ENCODE results near the gene DCST1. TPM values are rescaled to one million over a fixed set of nuclear protein-coding genes. Genes with fewer than 3 reads are reported as not detected.
A peak's percentile ranks its signal among the peaks of the same experiment; 100 is the strongest.

DCST1 gene
- total and polyA plus RNA-seq, 12 donors, result not detected

DNA sequence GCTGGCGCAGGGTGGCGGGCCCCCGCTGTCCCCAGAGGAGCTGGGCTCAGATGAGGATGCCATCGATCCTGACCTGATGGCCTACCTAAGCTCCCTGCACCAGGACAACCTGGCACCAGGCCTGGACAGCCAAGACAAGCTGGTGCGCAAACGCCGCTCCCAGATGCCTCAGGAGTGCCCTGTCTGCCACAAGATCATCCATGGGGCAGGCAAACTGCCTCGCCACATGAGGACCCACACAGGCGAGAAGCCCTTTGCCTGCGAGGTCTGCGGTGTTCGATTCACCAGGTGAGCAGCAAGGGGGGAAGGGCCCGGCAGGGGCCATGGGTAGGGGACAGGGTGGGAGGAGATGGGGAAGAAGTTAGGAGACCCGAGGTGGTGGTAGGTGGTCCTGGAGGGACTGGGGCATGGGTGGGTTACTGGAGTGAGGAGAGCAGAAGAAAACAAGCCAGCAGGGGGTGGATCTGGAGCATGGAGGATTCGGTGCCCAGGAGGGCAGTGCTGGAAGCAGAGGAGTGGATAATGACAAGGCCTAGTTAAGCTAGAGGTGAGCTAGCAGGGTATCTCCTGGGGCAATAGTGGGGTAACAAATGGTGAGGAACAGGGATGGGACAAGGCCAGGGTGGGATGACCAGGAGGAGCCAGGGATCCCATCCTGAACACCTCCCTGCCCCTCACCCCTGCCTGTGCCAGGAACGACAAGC, 17.9 kb upstream of the DCST1 start:
- TF ChIP-seq POLR2A (IDR thresholded peaks at IDR 0.05) (no peak), CTCF (IDR thresholded peaks at IDR 0.05) (no peak)
- H3K27me3 ChIP-seq, result no peaks in the 10 kb centered on the region
- H3K9me3 ChIP-seq (replicated peaks in 1 of 3), result no peaks in the 10 kb centered on the region
- H3K4me3 ChIP-seq, result no peak overlapping the region
- 80 to 91% (median 86%) methylated on average over 11 to 16 of the region's 16 CpGs for WGBS, 4 donors
- peak in 3 of 7 donors; percentile 27 to 59 (median 34) for DNase-seq
- intact Hi-C loops (cut with DNase I), result no loop called here
- H3K27ac ChIP-seq, result peak overlapping the region in 1 of 5 donors; percentile 18
- H3K4me1 ChIP-seq (replicated peaks in 1 of 2), result peaks cover 44 to 58% of the 10 kb centered on the region in 2 donors
- H3K36me3 ChIP-seq (replicated peaks in 1 of 2), result peaks cover 0 to 24% of the 10 kb centered on the region in 2 donors

GRCh38 chr1:155016231-155016831, 17.3 kb upstream of the DCST1 start:
- TF ChIP-seq CTCF (IDR thresholded peaks at IDR 0.05) (no peak), POLR2A (IDR thresholded peaks at IDR 0.05) (no peak)
- DNase-seq, result peak in 4 of 7 donors; percentile 24 to 63 (median 44)
- H3K4me1 ChIP-seq (replicated peaks in 1 of 2), result peaks cover 38 to 52% of the 10 kb centered on the region in 2 donors
- peaks cover 0 to 24% of the 10 kb centered on the region in 2 donors for H3K36me3 ChIP-seq (replicated peaks in 1 of 2)
- intact Hi-C loops (cut with DNase I), result no loop called here
- H3K27ac ChIP-seq, result peak overlapping the region in 3 of 5 donors; percentile 53 to 76 (median 70)
- H3K4me3 ChIP-seq, result no peak overlapping the region
- H3K9me3 ChIP-seq (replicated peaks in 1 of 3), result no peaks in the 10 kb centered on the region
- 73 to 82% (median 80%) methylated on average over 9 to 26 of the region's 26 CpGs for WGBS, 4 donors
- no peaks in the 10 kb centered on the region for H3K27me3 ChIP-seq

GRCh38 chr1:155017041-155017945, 16.3 kb upstream of the DCST1 start:
- Histone ChIP-seq H3K27me3 (no peaks in the 10 kb centered on the region), H3K9me3 (replicated peaks in 1 of 3) (no peaks in the 10 kb centered on the region), H3K36me3 (replicated peaks in 1 of 2) (peaks cover 0 to 24% of the 10 kb centered on the region in 2 donors), H3K4me1 (replicated peaks in 1 of 2) (peaks cover 28 to 42% of the 10 kb centered on the region in 2 donors), H3K27ac (peak overlapping the region in 4 of 5 donors; percentile 41 to 76 (median 62)), H3K4me3 (peak overlapping the region in 1 of 4 donors; percentile 25)
- peak; percentile 90 to 96 (median 93) for DNase-seq
- 2 to 6% (median 4%) methylated on average over 18 to 49 of the region's 49 CpGs for WGBS, 4 donors
- intact Hi-C loops (cut with DNase I), result no loop called here
- TF ChIP-seq POLR2A (IDR thresholded peaks at IDR 0.05) (peak in 1 of 2 donors; percentile 55), CTCF (IDR thresholded peaks at IDR 0.05) (peak; percentile 96 to 99 (median 99))

DNA sequence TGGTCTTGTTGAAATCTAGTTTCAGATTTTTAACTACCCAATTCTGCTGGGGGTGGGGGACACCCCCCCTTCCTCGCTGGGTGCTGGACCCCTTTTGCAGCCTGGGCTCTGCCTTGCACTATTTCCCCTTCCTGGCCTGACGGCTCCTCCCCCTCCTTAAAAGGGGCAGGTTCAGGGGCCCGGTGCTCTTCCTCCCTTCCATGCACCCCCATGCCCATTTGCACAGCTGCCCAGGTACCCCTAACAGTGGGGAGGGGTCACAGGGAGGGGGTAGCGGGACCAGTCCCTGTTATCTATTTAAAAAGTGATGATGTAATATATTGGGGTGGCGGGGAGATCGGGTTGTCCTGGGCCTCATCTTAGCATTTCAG, 15.7 kb upstream of the DCST1 start:
- peak overlapping the region in 3 of 5 donors; percentile 53 to 76 (median 70) for H3K27ac ChIP-seq
- peak overlapping the region in 1 of 4 donors; percentile 25 for H3K4me3 ChIP-seq
- peak in 5 of 7 donors; percentile 27 to 68 (median 44) for DNase-seq
- WGBS, 4 donors, result 15 to 50% (median 42%) methylated on average over 3 to 6 of the region's 6 CpGs
- no peaks in the 10 kb centered on the region for H3K9me3 ChIP-seq (replicated peaks in 1 of 3)
- H3K4me1 ChIP-seq (replicated peaks in 1 of 2), result peaks cover 22 to 36% of the 10 kb centered on the region in 2 donors
- peaks cover 0 to 24% of the 10 kb centered on the region in 2 donors for H3K36me3 ChIP-seq (replicated peaks in 1 of 2)
- no peaks in the 10 kb centered on the region for H3K27me3 ChIP-seq
- TF ChIP-seq CTCF (IDR thresholded peaks at IDR 0.05), result no peak
- no peak for TF ChIP-seq POLR2A (IDR thresholded peaks at IDR 0.05)
- intact Hi-C loops (cut with DNase I), result no loop called here
